OCI-LY7 (cell line): Measurements from ENCODE around the gene GPR137B.

Source experiments
- CTCF ChIP-seq: fragments of 200-600 bp; sonication (generic); conservative IDR thresholded peaks from 2 replicates; pipeline ENCODE4 v1.5.1; 2014; ENCODE audit warnings: mild to moderate bottlenecking, antibody characterized with exemption, low read length, moderate library complexity, mixed read lengths
- EZH2phosphoT487 ChIP-seq: fragments of 200-600 bp; sonication (generic); IDR thresholded peaks from 2 replicates; pipeline ENCODE4 v1.6.1; 2018; ENCODE audit warnings: low read depth, borderline replicate concordance, mild to moderate bottlenecking, mixed run types, antibody characterized with exemption, low read length, moderate library complexity, mixed read lengths

GRCh38 chr1:236207121-236207520 lies 64.8 kb downstream of the GPR137B start:
- TF ChIP-seq CTCF (no peak), EZH2phosphoT487 (no peak)
